Activated CD4-positive, alpha-beta T cell treated with anti-CD3 and anti-CD28 coated beads, Interleukin-2, amount 50 U/mL, for 48 hours (primary cell): ENCODE measurements around the gene TNK2.
"Not testable (repeated sequence)": the region's sequence is repeated elsewhere in the genome, so short reads cannot be mapped to it uniquely, and the experiment has no call there.

ENCODE experiments used
- DNase-seq, 2 experiments: peaks; one replicate each; pipeline ENCODE4 v3.0.0-alpha.2; 2020

Gene TNK2

DNA sequence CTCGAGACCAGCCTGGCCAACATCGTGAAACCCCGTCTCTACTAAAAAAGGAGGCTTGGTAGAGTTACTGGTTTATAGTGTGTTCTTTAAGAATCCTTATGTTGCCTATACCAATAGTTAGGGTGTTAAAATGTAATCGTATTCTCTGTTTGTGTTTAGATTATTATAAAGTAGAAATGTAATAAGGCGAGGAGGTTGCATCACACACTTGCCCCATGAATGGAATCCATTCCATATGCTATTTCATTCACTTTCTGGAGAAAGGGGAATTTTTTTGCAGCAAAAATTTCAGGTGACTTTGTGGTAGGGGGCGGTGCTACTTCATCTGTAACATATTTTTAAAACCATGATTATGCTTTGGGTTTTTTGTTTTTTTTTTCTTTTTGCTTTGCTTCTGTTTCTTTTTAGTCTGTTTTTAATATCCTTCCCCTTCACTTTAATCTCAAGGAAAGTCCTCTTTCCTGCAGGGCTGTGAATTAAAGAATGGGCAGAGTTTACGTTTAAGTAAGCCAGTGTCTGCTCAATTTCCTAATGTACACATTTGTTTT lies 63.6 kb downstream of the TNK2 start:
- no peak for DNase-seq

DNA sequence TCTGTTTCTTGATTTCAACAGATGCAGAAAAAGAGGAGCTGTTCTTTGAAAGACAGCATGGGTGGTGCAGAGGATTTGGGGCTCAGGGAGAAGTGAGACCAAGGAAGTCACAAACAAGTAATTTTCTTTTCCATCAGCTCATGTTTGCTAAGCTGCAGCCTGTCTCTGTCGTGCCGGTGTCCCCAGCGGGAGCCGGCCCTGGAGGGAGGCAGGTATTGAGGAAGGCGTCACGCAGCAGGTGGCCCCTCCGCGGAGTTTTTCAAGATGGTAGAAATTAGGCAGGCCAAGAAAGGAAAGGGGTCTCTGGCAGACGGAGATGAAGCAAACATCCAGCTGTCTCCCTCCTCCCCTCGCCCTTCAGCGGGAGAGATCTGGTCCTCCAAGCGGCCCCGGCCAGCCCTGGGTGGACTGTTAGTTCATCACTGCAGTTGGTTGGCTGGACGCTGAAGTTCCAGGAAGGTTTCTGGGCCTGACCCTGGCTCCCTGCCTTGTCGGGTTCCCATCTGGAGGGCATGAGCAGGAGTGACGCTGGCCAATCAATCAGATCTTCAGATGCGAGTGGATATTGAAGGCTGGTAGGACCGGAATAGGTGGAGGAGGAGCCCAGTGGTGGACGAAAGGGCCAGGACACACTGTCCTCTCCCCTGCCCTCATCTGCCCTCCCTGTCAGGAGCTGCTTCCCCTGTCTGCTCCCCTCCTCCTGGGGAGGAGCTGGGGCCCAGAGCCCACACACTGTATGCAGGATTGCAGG lies 68.9 kb downstream of the TNK2 start:
- DNase-seq: no peak

DNA sequence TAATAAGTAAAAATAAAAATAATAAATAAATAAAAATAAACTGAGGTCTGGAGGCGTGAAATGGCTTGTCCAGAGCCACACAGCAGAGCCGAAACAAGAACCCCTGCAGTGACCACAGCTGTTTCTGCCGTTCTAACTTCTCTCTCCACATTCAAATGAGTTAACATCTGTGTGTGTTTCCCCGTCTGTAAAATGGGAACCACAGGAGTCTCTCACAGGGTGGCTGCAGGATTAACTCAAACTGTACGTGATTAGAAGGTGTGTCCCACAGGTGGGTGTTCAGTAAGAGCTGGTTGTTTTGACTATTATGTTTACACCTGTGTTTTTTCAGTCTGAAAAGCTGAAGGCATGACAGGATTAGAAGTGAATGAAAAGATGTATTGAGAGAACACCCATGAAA lies 69.6 kb downstream of the TNK2 start:
- DNase-seq: no peak

DNA sequence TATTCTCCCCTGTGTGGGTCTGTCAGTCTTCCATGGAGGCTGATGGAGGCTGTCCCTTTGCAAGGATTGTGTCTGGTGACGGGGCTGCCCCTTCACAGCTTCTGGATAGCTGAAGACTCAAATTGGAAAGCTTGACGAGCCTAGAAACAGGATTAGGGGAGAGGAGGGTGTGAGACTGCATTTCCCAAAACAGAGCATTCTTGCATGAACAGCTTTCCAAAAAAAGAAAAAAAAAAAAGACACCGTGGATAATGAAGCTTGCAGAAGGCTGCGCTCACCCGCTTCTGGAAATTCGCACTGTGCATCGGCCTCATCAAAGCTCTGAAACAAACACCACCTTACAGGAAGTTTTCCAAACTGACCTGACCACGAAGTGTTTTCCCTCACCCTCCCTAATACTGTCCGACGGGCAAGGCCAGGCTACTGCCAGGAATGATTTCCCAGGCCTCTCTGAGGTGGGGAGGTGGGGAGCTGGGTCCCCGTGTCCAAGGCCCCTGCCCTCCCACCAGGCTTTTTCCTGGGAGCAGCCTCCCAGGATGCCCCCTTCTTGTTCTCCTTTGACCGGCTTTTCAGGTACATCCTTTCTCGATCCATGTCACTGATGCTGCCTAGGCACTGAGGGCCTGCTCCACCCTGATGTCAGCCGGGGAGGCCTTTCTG lies 71.7 kb downstream of the TNK2 start:
- no peak for DNase-seq

DNA sequence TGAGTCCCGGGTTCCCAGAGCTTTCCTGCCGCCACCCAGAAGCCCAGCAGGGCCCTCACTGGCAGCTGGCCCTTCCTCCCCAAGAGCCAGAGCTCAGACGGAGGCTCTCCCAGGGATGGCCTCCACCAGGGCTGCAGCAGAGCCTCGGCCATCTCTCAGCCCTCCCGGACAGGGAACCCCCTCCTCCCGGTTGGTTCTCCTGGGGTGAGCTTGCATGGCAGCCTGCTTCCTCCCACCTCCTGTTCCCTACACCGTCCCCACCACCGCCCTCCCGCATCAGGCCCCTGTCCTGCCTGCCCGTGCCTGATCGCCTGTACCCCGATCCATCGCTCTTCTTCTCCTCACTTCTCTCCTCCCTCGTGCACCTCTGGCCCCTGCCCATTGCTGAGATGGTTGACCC lies 72.6 kb downstream of the TNK2 start:
- DNase-seq: no peak

DNA sequence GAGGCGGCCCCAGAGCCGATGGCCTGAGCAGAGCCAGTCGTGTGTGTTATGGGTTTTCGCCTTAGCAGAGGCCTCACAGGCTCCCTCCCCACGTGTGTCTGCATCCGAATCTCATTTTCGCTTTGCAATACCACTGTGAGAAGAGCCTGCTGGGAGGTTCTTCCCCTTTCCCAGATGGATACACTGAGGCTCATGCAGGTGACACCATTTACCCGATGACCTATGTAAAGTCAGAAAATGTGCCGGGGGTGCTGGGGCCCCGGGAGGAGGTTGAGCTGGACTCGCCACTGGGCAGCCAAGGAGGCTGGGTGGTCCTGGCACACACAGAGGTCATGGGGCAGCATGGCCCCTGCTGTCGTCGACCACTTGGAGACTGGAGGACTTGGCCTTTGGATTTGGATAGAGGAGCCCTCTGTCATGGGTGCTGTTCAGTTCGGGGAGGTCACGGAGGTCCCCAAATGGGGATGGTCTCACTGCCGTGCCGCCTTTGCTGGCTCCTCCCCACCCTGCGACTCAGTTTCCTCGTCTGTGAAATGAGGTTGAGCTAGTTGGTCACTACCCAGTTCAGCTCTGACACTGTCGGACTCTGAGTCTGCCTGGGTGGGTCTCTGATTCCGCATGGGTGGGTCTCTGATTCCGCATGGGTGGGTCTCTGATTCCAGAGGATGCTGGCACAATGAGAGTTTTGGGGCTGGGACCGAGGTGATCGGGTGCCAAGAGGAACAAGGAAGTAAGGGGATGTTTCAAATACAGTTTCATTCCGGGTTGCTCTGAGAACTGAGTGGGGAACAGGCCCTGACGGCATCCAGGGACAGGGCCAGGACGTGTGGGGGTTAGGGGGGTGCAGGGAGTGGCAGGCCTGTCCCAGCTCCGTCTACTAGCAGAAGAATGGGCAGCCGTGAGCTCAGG lies 73.4 kb downstream of the TNK2 start:
- DNase-seq: no peak

DNA sequence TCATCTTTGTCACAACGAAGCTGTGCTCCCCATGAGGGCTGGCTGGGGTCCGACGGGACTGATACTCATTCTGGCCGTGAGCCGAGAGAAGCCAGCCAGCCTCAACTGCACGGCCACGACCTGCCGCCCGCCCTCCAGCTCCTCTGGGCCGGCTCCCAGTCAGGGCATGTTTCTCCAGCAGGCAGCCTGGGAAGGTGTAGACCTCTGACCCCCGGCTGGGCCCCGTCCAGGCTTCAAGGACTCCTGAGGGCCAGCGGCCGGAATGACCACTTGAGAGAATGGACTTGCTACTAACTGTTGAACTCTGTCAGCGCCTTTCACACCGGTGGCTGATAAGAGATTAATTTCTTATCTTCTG lies 78.5 kb downstream of the TNK2 start:
- DNase-seq: no peak

DNA sequence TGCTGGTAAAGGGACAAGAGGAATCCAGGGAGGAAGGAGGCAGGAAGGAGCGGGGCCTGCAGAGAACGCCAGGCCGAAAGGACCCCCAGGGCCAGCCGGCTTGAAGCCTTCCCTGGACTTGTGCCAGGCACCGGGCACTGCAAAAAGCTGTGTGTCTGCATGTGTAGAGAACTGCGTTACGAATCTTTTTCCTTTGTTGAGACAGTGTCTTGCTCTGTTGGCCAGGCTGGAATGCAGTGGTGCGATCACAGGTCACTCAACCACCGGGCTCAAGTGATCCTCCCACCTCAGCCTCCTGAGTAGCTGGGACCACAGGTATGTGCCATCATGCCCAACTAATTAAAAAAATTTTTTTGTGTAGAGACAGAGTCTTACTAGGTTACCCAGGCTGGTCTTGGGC lies 79.6 kb downstream of the TNK2 start:
- DNase-seq: no peak

DNA sequence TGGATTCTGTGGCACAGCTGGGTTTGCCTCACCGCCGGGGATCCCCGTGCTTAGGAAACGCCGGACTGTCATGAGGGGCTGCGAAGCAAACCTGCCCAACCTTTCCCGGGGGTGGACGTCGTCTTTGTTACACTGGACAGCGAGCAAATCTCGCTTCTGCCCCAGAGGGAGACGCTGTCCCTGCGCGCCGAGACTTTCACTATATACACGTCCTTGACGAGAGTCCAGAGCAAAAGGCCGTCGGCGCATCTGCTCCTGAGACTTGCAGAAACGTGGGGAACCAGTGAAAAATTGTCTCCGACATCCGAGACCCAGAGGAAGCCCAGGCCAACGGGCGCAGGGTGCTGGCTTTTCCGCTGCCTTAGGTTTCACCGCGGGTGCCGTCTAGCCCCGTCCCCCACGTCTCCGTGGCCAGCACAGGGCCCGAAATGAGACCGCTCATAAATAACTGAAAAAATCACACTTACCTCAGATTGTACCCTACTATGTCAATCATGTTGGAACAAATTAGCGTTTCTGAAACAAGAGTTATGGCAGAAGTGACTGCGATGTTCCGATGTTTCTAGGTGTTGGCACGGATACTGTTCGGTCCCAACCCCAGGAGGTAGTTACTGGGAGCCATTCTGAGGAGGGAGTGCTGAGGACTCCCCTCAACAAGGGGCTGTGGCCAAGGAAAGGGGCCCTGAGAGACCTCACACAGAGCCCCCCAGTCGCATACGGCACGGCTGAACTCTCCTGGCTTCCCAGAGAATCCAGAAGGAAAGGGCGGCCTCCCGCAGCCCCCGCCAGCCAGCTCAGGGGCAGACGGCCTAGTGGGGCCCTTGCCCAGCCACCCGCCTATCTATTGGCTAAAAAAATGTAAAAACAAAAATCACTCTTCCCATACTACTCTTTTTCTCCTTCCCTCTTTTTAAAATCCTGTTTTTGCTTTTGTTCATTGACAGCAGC lies 82.2 kb downstream of the TNK2 start:
- DNase-seq: no peak

DNA sequence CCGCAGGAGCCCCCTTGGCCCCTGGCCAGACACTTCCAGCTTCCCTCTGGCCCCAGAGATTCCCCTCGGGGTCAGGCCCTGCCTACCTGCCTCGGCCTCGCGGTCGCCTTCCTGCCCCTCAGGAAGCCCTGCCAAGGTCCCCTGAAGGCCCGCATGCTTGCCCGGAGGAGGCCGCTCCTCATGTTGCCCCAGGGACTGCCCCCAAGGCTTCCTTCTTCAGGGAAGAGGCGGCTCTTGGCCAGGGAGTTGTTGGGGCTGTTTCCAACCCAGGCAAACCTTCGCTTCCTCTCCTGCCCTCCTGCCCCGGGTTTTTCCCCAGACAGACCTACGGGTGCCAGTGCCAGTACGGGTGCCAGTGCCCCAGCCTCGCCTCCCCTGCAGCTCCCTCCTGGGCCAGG lies 83.2 kb downstream of the TNK2 start:
- no peak for DNase-seq

DNA sequence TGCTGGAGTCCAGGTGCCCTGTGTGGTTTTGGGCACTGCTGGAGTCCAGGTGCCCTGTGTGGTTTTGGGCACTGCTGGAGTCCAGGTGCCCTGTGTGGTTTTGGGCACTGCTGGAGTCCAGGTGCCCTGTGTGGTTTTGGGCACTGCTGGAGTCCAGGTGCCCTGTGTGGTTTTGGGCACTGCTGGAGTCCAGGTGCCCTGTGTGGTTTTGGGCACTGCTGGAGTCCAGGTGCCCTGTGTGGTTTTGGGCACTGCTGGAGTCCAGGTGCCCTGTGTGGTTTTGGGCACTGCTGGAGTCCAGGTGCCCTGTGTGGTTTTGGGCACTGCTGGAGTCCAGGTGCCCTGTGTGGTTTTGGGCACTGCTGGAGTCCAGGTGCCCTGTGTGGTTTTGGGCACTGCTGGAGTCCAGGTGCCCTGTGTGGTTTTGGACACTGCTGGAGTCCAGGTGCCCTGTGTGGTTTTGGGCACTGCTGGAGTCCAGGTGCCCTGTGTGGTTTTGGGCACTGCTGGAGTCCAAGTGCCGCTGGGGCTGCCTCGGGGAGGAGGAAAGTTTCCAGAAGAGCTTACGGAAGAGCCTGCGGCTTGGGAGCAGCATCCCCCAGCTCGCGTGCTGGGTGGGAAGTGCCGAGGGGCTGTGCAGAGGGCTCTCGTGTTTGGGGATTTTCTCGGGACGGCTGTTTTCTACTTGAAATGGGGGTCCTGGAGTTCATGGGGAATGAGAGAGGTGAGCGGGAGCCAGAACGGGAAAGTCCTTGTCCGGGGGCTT lies 83.7 kb downstream of the TNK2 start:
- DNase-seq: not testable (repeated sequence)

DNA sequence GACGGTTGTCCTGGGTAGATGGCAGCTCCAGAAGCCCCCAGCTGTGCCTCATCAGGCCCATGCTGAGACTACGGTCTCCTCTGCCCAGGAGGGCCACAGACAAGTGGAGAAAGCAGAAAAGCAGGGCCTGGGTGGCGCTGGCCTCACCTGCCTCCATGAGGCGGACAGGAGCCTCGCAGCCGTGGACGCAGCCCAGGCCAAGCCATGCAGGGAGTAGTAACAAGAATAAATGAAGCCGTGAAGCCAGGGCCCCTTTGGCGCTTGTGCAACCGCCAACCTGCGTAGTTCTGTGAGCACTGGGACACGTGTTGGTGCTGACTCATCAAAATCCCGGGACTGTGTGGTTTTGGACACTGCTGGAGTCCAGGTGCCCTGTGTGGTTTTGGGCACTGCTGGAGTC lies 84.4 kb downstream of the TNK2 start:
- DNase-seq: no peak

DNA sequence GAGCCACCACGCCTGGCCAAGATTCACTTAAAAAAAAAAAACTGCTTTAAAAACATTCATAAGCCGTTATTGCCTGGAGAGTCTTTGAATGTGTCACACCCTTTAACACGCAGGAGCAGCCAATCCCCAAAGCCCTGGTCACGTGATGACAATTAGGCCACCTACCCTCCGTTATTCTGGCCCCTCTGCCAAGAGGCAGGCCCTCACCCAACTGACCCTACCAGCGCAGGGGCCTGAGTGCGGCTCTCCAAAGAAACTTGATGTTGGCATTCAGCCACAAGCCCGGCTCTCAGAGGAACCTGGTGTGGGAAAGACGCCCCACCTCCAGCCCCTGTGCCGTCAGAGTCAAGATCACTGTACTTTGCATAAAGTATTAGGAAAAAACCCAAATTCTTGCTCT lies 85.1 kb downstream of the TNK2 start:
- no peak for DNase-seq

DNA sequence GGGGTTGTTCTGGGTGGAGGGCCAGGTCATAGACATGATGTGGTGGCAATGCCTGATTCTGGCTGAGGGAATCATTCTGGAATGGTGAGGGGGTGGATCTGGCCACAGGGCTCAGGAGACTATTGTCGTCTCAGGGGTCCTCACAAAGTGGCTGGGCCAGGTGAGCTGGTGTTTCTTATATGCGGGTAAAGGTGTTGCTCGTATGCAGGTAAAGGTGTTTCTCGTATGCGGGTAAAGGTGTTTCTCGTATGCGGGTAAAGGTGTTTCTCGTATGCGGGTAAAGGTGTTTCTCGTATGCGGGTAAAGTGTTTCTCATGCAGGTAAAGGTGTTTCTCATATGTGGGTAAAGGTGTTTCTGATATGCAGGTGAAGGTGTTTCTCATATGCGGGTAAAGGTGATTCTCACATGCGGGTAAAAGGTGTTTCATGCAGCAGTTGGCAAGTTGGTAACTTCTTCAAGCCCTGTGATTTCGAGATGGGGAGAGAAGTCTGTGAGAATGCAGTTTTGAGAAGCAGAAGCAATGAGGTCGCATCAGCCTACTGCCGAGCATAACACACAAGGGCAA lies 86.1 kb downstream of the TNK2 start:
- DNase-seq: no peak

DNA sequence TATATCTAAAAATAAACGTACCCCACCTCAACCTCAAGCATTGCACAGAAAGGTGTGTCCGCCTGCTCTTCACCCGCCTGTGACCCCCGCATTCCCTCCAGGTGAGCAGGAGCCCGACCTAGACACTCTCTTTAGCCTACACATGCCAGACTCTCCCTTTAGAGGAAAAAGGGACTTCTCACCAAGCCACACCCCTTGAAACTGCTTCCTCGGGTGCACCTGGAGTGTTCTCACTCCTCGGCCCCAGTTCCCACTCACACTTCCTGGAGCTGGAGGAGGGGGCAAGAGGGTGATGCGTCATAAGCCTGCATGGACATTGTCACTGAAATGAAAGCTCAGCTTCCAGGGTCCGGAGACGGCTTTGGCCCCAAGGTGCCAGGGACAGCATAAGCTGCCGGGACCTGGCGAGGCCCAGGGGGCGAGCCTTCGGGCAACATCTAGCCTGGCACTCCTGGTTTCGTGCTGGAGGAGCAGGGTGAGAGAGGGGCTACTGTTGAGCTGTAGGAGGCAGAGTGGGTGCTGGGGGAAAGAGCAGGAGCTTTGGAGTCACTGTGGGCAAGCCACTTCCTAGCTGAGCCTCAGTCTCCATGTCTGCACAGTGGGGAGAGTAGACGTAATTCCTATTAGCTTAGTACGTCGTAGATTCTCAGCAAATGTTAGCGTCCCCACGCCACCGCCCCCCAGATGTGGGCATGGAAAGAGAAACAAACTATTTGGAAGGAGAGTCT lies 86.8 kb downstream of the TNK2 start:
- no peak for DNase-seq

DNA sequence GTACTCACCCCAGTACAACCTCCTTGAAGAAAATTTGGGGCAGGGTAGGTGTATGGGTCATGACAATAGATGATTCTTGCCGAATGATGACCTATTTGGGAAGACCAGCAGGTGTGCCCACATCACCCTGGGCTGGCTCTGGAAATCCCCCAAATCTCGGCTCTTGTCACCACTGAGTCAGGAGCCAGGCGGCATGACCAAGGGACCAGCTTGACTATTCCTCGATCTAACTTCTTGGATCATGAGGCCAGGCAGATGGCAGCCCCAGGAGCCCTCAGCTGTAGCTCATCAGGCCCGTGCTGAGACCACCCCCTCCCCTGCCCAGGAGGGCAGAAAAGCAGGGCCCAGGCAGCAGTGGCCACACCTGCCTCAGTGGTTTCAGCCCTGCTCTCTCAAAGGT lies 87.5 kb downstream of the TNK2 start:
- no peak for DNase-seq

DNA sequence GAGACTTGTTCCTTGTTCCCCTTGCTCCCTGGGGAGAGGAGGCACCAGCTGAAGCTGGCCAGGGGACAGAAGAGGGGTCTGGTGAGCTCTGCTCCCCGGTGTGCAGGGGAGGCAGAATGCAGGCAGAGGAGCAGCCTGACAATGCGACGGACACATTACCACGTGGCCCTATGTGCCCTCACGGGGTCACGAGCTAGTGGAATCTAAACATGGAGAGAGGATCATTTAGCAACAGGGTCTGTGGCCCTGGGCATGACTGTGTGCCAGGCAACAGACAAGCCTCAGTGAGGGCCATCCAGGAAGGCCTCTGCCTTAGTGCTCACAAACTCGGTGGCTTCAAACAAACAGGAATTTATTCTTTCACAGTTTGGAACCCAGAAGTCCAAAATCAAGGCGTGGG lies 88.2 kb downstream of the TNK2 start:
- DNase-seq: no peak

DNA sequence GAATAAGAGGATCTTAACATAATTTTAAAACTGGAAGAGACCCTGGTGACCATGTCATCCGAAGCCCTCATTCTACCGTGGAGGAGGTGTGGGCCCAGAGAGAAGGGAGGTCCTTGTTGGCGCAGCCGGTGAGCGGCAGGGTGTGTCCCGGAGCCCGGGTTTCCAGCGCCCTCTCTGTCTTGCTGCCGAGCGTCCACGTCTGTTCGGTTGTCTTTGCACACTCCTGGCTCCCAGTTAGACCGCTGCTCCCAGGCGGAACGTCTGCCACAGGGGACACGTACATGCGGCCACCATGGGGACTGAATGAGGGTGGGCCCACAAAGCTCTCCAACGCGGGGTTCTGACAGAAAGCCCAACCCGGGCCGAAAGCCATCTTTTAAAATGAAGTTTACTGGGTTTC lies 90.0 kb downstream of the TNK2 start:
- no peak for DNase-seq

DNA sequence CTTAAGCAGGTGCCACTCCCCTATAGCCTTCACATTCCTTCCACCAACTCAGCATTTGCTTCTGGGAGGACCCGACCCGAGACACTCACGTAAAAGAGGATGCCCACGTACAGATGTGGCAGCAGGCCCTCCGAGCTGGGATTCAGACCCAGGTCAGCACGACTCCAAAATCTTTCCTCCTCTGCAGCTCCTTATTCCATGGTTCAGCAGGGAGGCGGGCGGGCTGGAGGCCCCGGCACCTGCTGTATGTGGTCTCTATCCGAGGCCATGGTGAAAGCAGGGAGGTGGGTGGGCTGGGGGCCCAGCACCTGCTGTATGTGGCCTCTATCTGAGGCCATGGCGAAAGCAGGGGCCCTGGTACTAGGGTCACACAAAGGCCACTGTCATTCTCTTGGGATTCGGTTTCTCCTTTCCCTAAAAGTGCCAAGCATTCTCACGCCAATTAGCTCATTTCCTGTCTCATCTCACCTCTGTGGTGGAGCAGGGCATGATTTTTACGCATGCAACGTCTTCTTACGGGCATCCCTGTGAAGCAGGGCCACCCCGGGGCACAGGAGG lies 90.7 kb downstream of the TNK2 start:
- DNase-seq: no peak

DNA sequence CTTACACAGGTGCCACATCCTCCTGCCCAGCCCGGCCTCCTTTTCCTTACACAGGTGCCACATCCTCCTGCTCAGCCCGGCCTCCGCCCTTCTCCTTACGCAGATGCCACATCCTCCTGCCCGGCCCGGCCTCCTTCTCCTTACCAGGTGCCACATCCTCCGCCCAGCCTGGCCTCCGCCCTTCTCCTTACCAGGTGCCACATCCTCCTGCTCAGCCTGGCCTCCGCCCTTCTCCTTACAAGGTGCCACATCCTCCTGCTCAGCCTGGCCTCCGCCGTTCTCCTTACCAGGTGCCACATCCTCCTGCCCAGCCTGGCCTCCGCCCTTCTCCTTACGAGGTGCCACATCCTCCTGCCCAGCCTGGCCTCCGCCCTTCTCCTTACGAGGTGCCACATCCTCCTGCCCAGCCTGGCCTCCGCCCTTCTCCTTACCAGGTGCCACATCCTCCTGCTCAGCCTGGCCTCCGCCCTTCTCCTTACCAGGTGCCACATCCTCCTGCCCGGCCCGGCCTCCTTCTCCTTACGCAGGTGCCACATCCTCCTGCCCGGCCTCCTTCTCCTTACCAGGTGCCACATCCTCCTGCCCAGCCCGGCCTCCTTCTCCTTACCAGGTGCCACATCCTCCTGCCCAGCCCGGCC lies 92.0 kb downstream of the TNK2 start:
- DNase-seq: not testable (repeated sequence)
